ENCODE results near the gene CASP4.

CASP4 gene

DNA sequence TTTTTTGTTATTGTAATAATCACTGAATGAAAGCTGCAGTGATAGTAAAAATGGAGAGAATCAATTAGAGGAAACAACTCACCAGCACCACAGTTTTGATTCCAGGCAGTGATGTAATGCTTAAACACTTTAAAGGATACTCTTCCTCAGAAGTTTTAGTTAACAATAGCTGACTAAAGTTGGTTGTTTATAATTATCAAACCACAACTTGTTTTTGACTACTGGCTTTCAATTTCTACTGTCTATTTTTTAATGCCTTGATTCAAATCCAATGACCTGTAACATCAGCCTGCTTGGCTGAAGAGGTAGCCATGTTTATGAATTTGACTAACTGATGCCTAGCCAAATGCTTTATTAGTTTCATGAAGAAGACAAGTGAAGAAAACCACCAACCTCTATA lies 51.9 kb downstream of the CASP4 start:
- no peak overlapping the region for H3K4me3 ChIP-seq (ENCODE audit: low read length)
- no peak overlapping the region for H3K9ac ChIP-seq (ENCODE audit: low read depth, low read length)
- no peaks in the 10 kb centered on the region for H3K36me3 ChIP-seq (ENCODE audit: insufficient read depth, low read length)

DNA sequence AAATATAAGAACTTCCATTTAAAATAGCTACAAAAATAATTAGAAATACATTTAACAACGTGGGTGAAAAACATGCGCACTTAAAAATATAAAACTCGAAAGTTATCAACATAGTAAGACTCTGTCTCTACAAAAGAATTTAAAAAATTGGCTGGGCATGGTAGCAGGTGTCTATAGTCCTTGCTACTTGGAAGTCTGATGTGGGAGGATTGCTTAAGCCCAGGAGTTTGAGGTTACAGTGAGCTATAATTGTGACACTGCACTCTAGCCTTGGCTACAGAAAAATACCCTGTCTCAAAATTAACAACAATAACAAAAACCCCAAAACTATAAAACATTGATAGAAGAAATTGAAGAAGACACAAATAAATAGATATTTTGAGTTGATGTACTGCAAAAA lies 56.3 kb downstream of the CASP4 start:
- Histone ChIP-seq H3K4me3 (ENCODE audit: low read length) (no peak overlapping the region), H3K4me1 (ENCODE audit: control insufficient read depth, insufficient read depth, low read length) (peaks cover 6% of the 10 kb centered on the region), H3K9ac (ENCODE audit: low read depth, low read length) (no peak overlapping the region), H3K27me3 (ENCODE audit: control insufficient read depth, insufficient read depth, low read length) (no peaks in the 10 kb centered on the region), H3K4me2 (ENCODE audit: low read length) (no peak overlapping the region), H3K9me3 (replicated peaks; ENCODE audit: low read length) (no peaks in the 10 kb centered on the region), H3K36me3 (ENCODE audit: insufficient read depth, low read length) (no peaks in the 10 kb centered on the region)

More for the DNA sequence above, 51.9 kb downstream of the CASP4 start:
- no peaks in the 10 kb centered on the region for H3K9me3 ChIP-seq (replicated peaks; ENCODE audit: low read length)
- no peak overlapping the region for H3K4me2 ChIP-seq (ENCODE audit: low read length)
- H3K27me3 ChIP-seq (ENCODE audit: control insufficient read depth, insufficient read depth, low read length) = no peaks in the 10 kb centered on the region
- peaks cover 14% of the 10 kb centered on the region for H3K4me1 ChIP-seq (ENCODE audit: control insufficient read depth, insufficient read depth, low read length)

DNA sequence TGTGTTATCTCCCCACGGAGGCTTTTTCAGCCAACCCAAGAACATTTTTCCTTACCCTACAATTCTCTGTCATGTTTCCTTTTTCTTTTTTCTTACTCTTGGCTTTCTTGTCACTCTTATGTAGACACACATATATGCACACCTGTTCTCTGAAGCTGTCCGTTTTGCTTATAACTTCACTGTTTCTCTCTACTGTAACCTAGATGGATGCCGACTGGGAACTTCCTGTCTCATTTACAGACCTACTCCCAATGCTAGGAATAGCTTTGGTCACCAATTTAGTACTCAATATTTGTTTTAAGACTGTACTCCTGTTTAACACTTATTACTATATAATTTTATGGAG lies 60.2 kb downstream of the CASP4 start:
- Histone ChIP-seq H3K36me3 (ENCODE audit: insufficient read depth, low read length) (no peaks in the 10 kb centered on the region), H3K4me1 (ENCODE audit: control insufficient read depth, insufficient read depth, low read length) (peaks cover 4% of the 10 kb centered on the region), H3K4me2 (ENCODE audit: low read length) (no peak overlapping the region), H3K9me3 (replicated peaks; ENCODE audit: low read length) (no peaks in the 10 kb centered on the region), H3K9ac (ENCODE audit: low read depth, low read length) (no peak overlapping the region), H3K4me3 (ENCODE audit: low read length) (no peak overlapping the region), H3K27me3 (ENCODE audit: control insufficient read depth, insufficient read depth, low read length) (no peaks in the 10 kb centered on the region)

DNA sequence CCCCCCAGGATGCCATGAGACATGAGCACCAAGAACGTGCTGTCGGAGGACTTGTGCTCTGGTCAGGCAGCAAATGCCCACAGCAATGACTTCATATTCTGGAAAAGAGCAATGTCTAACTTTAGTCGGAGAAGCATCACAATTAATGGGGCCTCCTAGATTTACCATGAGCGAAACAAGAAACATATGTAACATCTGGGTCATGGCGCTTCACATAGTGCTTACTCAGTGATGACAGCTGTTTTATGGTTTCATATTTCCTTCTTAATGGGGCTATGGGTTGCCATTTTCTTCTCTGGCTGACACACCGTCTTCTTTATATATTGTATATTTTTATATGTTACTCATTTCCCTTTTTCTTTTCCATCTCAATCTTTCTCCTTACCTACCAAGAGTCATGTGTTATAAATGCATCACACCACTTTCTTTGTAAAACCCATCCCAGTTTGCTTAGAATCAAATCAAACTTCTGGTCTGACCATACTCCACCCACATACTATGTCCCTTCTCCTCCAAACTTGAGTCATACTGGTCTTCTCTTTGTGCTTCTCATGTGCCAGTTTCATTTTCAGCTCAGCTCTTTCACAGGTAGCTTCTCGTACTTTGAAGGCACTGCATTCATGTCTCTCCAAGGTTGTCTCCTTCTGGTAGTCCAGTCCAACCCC lies 60.7 kb downstream of the CASP4 start:
- Histone ChIP-seq H3K9me3 (replicated peaks; ENCODE audit: low read length) (no peaks in the 10 kb centered on the region), H3K27me3 (ENCODE audit: control insufficient read depth, insufficient read depth, low read length) (no peaks in the 10 kb centered on the region), H3K4me3 (ENCODE audit: low read length) (no peak overlapping the region), H3K4me2 (ENCODE audit: low read length) (no peak overlapping the region), H3K4me1 (ENCODE audit: control insufficient read depth, insufficient read depth, low read length) (peaks cover 4% of the 10 kb centered on the region), H3K9ac (ENCODE audit: low read depth, low read length) (no peak overlapping the region), H3K36me3 (ENCODE audit: insufficient read depth, low read length) (no peaks in the 10 kb centered on the region)

- H3K9ac ChIP-seq (ENCODE audit: low read depth, low read length) = no peak overlapping the region
- no peaks in the 10 kb centered on the region for H3K27me3 ChIP-seq (ENCODE audit: control insufficient read depth, insufficient read depth, low read length)
- peaks cover 4% of the 10 kb centered on the region for H3K4me1 ChIP-seq (ENCODE audit: control insufficient read depth, insufficient read depth, low read length)
- no peaks in the 10 kb centered on the region for H3K36me3 ChIP-seq (ENCODE audit: insufficient read depth, low read length)
- no peaks in the 10 kb centered on the region for H3K9me3 ChIP-seq (replicated peaks; ENCODE audit: low read length)
- H3K4me2 ChIP-seq (ENCODE audit: low read length) = no peak overlapping the region
- no peak overlapping the region for H3K4me3 ChIP-seq (ENCODE audit: low read length)
Measured at GRCh38 chr11:104905271-104905670, 63.1 kb downstream of the CASP4 start.

- no peaks in the 10 kb centered on the region for H3K27me3 ChIP-seq (ENCODE audit: control insufficient read depth, insufficient read depth, low read length)
- no peak overlapping the region for H3K4me3 ChIP-seq (ENCODE audit: low read length)
- H3K36me3 ChIP-seq (ENCODE audit: insufficient read depth, low read length) = no peaks in the 10 kb centered on the region
- H3K4me2 ChIP-seq (ENCODE audit: low read length) = no peak overlapping the region
- H3K4me1 ChIP-seq (ENCODE audit: control insufficient read depth, insufficient read depth, low read length) = no peaks in the 10 kb centered on the region
- H3K9ac ChIP-seq (ENCODE audit: low read depth, low read length) = no peak overlapping the region
- H3K9me3 ChIP-seq (replicated peaks; ENCODE audit: low read length) = no peaks in the 10 kb centered on the region
Measured at GRCh38 chr11:104899226-104899625, 69.1 kb downstream of the CASP4 start.

DNA sequence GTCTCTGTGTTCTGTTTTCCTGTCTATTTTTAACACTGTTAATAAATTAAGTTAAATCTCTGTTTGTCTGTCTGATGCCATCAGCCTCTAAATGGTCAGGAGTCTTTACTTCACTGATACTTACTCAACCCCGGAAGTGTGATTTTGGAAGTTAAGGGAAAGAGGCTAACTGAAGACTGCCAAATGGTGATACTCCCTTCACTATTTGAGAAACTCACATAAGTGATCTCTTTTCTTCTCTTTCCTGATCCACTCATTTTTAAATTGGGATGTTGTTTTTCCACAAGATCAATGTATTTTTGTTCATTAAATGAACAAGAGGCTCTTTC lies 69.7 kb downstream of the CASP4 start:
- Histone ChIP-seq H3K4me2 (ENCODE audit: low read length) (no peak overlapping the region), H3K27me3 (ENCODE audit: control insufficient read depth, insufficient read depth, low read length) (no peaks in the 10 kb centered on the region), H3K36me3 (ENCODE audit: insufficient read depth, low read length) (no peaks in the 10 kb centered on the region), H3K4me3 (ENCODE audit: low read length) (no peak overlapping the region), H3K9ac (ENCODE audit: low read depth, low read length) (no peak overlapping the region), H3K9me3 (replicated peaks; ENCODE audit: low read length) (no peaks in the 10 kb centered on the region), H3K4me1 (ENCODE audit: control insufficient read depth, insufficient read depth, low read length) (peaks cover 3% of the 10 kb centered on the region)

- no peak within 1 kb of the TSS for H3K4me3 ChIP-seq (ENCODE audit: low read length)
- no peaks in the 10 kb centered on the region for H3K9me3 ChIP-seq (replicated peaks; ENCODE audit: low read length)
- no peak within 1 kb of the TSS for H3K9ac ChIP-seq (ENCODE audit: low read depth, low read length)
Measured at GRCh38 chr11:104897891-104898684, 70.3 kb downstream of the CASP4 start, which contains the start of gene CASP12. TSS of gene CASP12 (minus strand) at chr11:104898460.

GRCh38 chr11:104895634-104896033 lies 72.7 kb downstream of the CASP4 start:
- Histone ChIP-seq H3K9ac (ENCODE audit: low read depth, low read length) (no peak overlapping the region), H3K27me3 (ENCODE audit: control insufficient read depth, insufficient read depth, low read length) (no peaks in the 10 kb centered on the region), H3K4me3 (ENCODE audit: low read length) (no peak overlapping the region), H3K4me1 (ENCODE audit: control insufficient read depth, insufficient read depth, low read length) (peaks cover 24% of the 10 kb centered on the region), H3K9me3 (replicated peaks; ENCODE audit: low read length) (no peaks in the 10 kb centered on the region), H3K4me2 (ENCODE audit: low read length) (no peak overlapping the region), H3K36me3 (ENCODE audit: insufficient read depth, low read length) (no peaks in the 10 kb centered on the region)

More at GRCh38 chr11:104897891-104898684, 70.3 kb downstream of the CASP4 start, which contains the start of gene CASP12:
- Histone ChIP-seq H3K36me3 (ENCODE audit: insufficient read depth, low read length) (no peaks in the 10 kb centered on the region), H3K27me3 (ENCODE audit: control insufficient read depth, insufficient read depth, low read length) (no peaks in the 10 kb centered on the region), H3K4me2 (ENCODE audit: low read length) (no peak within 1 kb of the TSS), H3K4me1 (ENCODE audit: control insufficient read depth, insufficient read depth, low read length) (peaks cover 8% of the 10 kb centered on the region)

GRCh38 chr11:104893876-104894275 lies 74.5 kb downstream of the CASP4 start:
- Histone ChIP-seq H3K9ac (ENCODE audit: low read depth, low read length) (no peak overlapping the region), H3K27me3 (ENCODE audit: control insufficient read depth, insufficient read depth, low read length) (no peaks in the 10 kb centered on the region), H3K4me2 (ENCODE audit: low read length) (no peak overlapping the region), H3K9me3 (replicated peaks; ENCODE audit: low read length) (no peaks in the 10 kb centered on the region), H3K4me3 (ENCODE audit: low read length) (no peak overlapping the region), H3K36me3 (ENCODE audit: insufficient read depth, low read length) (no peaks in the 10 kb centered on the region), H3K4me1 (ENCODE audit: control insufficient read depth, insufficient read depth, low read length) (peaks cover 24% of the 10 kb centered on the region)

All from skeletal muscle satellite cell (primary cell).